ENCODE data around the gene NFIC. TPM values are rescaled to one million over a fixed set of nuclear protein-coding genes. Genes with fewer than 3 reads are reported as not detected.
"Not testable (repeated sequence)": the region's sequence is repeated elsewhere in the genome, so short reads cannot be mapped to it uniquely, and the experiment has no call there.

The NFIC gene
- total RNA-seq, 4 donors from 2014 or later = 102 to 236 (median 158) TPM

- 63 to 70% methylated on average over 13 of the region's 13 CpGs for WGBS, 2 donors
- peak in 1 of 3 donors; percentile 84 for TF ChIP-seq CTCF (IDR thresholded peaks at IDR 0.05)
- TF ChIP-seq POLR2A (IDR thresholded peaks at IDR 0.05) = no peak
- H3K4me3 ChIP-seq (ENCODE audit: low read depth, poor library complexity, severe bottlenecking) = no peak overlapping the region
- intact Hi-C loops (cut with DNase I; ENCODE audit: low total_unique reads) = no loop called here
- no peak for DNase-seq (ENCODE audit: low spot score in 2 of 2)
These were observed 47.5 kb downstream of the NFIC start for GRCh38 chr19:3413796-3414327.

GRCh38 chr19:3415695-3416094 lies 49.3 kb downstream of the NFIC start:
- DNase-seq (ENCODE audit: low spot score in 2 of 2) = no peak
- TF ChIP-seq CTCF (IDR thresholded peaks at IDR 0.05) = no peak
- no peak for TF ChIP-seq POLR2A (IDR thresholded peaks at IDR 0.05)
- no peak overlapping the region for H3K4me3 ChIP-seq (ENCODE audit: low read depth, poor library complexity, severe bottlenecking)
- intact Hi-C loops (cut with DNase I; ENCODE audit: low total_unique reads) = no loop called here
- 77% methylated on average over 5 of the region's 5 CpGs for WGBS, 2 donors

- 89 to 94% methylated on average over 11 of the region's 11 CpGs for WGBS, 2 donors
- no peak for DNase-seq (ENCODE audit: low spot score in 2 of 2)
- intact Hi-C loops (cut with DNase I; ENCODE audit: low total_unique reads) = no loop called here
- TF ChIP-seq CTCF (IDR thresholded peaks at IDR 0.05) (no peak), POLR2A (IDR thresholded peaks at IDR 0.05) (no peak)
- no peak overlapping the region for H3K4me3 ChIP-seq (ENCODE audit: low read depth, poor library complexity, severe bottlenecking)
These were observed 53.9 kb downstream of the NFIC start for GRCh38 chr19:3420244-3420755.

- TF ChIP-seq CTCF (IDR thresholded peaks at IDR 0.05) (no peak), POLR2A (IDR thresholded peaks at IDR 0.05) (no peak)
- intact Hi-C loops (cut with DNase I; ENCODE audit: low total_unique reads) = no loop called here
- 91 to 92% methylated on average over 15 to 18 of the region's 33 CpGs for WGBS, 2 donors
- no peak for DNase-seq (ENCODE audit: low spot score in 2 of 2)
- no peak overlapping the region for H3K4me3 ChIP-seq (ENCODE audit: low read depth, poor library complexity, severe bottlenecking)
These were observed 54.7 kb downstream of the NFIC start for GRCh38 chr19:3420909-3421619.

GRCh38 chr19:3421656-3422055 lies 55.3 kb downstream of the NFIC start:
- 90 to 94% methylated on average over 12 of the region's 12 CpGs for WGBS, 2 donors
- intact Hi-C loops (cut with DNase I; ENCODE audit: low total_unique reads); DNase-seq (ENCODE audit: low spot score in 2 of 2); H3K4me3 ChIP-seq (ENCODE audit: low read depth, poor library complexity, severe bottlenecking): not testable (repeated sequence)

GRCh38 chr19:3423183-3423829 lies 56.9 kb downstream of the NFIC start:
- intact Hi-C loops (cut with DNase I; ENCODE audit: low total_unique reads) = no loop called here
- no peak overlapping the region for H3K4me3 ChIP-seq (ENCODE audit: low read depth, poor library complexity, severe bottlenecking)
- TF ChIP-seq POLR2A (IDR thresholded peaks at IDR 0.05) (no peak), CTCF (IDR thresholded peaks at IDR 0.05) (no peak)
- DNase-seq (ENCODE audit: low spot score in 2 of 2) = no peak
- 45 to 54% methylated on average over 22 to 28 of the region's 29 CpGs for WGBS, 2 donors
